Measurements from ENCODE around the gene NCAM1.

NCAM1 gene

DNA sequence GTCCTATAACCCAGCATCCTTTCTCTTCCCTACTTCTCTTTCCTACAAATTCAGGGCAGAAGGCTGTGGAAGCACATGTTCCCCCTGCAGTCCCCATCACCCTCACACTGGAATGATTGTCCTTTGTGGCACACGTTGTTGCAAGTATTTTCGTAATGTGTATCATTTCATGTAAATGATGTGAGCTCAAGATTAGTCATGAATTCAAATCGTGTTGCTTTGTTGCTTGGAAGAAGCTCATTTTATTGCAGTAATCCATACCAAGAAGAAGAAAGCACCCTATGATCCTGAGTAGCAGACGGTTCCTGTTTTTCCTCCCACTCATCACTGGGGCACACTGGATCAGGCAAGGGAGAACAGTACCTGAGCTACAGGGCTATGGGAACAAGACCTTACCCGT is 173.4 kb downstream of the NCAM1 start:
- no peak for DNase-seq

DNA sequence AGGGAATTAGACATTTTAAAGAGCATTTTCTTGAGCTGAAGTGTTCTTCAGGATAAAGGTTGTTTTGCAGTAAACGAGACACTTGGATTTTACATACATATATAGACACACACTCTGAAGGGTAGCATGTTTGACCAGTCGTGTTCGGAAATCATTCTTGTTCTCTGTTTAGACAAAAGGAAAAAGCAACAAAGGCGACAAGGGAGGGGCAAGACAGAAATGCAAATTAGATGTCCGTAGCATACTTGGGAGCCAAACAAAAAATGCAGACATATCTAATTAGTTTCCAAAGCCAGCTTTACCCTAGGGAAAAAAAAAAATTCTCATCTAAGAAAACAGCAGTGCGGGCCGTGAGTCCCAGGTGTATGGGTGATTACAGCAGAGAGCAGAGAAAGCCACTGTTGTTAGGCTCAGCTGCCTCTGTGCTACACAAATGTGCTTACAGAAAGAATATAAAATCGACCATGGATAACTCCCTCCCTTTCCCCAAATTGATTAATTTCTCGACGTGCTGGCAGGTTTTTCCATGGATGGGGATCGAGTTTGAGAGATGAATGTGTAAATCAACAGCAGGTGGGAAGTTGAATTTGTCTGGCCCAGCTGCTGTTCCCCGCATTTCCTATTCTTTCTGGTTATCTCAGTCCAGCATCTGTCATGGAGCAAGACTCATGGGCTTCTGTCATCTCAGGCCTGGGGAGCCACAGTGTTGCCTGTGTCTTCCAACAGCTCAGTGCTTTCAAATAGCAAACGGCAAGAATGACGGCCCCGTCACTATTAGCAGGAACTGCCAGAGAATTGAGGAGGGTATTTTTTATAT is 176.7 kb downstream of the NCAM1 start:
- DNase-seq: no peak

DNA sequence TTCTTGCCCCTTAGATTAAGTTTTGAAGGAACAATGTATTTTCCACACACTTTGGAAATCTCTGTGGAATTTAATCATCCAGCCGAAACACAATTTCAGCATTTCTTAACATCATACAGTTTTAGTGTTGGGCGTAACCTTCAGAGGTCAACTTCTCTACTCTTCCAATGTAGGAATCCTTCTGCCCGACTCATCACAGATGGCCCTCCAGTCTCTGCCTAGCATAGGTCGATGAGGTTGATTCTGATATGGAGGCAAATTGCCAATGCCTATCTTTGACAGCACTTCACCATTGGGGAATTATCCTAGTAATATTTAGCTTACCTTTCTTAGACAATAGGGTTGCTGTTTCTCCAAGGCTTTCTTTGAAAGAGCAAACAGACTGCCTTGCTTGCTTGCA is 177.5 kb downstream of the NCAM1 start:
- no peak for DNase-seq

DNA sequence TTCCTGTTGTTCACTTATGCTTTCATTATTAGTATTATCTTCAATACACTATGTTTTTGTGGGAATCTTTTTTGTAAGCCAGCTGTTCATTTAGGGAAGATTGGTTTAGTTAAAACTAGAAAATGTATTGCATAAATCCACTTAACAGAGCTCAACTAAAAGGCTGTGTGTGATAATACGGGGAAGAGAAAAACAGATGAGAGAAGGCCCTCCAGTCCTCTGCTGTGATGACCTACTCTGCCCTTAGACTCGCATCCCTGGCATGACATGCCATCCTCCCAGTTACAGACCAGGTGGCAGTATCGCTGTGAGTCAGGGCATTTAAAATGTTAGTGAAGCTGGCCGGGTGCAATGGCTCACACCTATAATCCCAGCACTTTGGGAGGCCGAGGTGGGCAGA is 179.8 kb downstream of the NCAM1 start:
- DNase-seq: no peak

DNA sequence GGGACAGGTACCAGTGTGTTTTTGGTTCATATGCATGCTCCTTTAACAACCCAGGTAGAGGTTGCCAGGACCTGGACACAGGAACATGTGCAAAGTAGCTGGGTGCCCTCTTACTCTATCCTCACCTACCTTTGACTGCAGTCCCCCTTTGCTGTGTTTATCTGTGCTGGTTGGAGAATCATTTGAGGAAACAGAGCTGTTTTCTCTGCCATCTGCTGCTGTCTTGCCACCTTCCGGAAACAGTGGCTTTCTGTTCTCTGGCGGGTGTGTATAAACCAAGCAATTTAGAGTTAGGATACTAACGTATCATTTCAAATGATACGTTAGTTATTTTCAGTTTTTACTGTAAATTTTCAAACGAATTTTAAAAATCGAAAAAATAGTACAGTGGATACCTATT is 181.3 kb downstream of the NCAM1 start:
- no peak for DNase-seq

DNA sequence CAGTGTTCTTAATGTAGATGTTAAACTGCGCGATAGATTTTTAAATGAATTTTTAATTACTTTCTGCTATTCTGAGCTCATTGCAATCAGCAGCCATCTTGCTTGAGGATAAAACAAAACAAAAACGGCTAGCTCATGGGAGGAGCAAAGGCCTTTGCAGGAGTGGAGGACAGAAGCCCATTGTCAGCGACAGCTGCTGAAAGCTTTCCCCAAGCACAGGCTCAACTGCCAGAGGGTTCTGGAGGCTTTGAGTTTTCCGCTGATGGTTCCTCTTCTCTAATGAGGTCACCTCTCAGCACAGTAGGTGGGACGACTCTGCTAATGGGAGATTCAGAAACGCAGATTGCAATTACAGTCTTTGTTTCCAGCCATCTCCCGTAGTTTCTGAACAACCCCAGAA is 186.0 kb downstream of the NCAM1 start:
- DNase-seq: peak; percentile 87

DNA sequence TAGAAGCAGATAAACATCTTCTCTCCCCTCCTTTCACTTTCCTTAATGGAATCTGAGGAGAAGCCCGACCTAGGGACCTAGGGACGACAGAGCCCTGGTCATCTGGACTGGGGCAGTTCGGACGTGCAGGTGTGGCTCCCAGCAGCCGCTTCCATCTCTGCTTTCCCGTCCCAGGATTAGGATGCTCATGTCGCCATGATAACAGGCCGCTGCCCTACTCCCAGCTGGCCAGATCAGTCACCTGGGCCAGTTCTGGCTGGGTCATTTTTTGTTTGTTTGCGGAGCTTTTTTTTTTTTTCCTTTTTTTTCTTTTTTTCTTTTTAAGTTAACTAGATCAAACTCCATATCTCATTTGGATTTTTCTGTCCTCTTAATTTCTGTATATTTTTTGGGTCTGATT is 186.9 kb downstream of the NCAM1 start:
- no peak for DNase-seq

DNA sequence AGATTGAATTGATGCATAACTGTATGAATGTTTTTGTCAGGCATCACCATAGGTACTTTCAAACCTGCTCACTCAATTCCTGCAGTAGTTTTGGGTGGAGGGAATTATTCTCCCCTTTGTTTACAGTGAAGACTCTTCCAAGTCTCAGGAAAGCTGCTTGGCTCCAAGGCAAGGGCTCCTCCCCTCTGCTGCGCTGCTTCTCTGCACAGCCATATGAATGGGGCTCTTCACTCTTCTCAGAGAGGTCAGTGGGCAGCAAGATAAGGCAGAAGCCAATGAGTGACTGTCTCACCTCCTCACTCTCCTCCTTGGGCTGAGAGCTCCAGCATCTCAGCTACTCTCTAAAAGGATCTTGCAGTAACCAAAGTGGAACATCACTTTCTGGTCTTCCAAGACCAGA is 187.4 kb downstream of the NCAM1 start:
- DNase-seq: no peak

DNA sequence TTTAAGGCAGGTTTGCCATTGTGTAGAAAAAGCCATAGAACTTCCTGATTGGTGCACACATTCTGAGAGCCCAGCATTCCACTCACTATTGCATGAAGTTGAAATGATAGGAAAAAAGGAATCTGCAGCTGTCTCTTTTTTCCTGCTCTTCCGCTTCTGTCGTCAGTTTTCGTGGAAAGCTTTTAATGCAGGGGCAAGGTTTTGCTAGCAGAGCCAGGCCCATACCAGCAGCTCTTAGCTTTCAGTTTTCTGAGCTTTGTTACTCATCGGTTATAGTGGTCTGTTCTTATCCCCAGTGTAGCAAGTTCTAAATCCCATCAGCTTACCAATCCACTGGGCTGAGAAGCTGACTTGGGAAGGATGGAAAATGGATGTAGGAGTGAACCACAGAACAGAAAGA is 190.3 kb downstream of the NCAM1 start:
- DNase-seq: no peak

DNA sequence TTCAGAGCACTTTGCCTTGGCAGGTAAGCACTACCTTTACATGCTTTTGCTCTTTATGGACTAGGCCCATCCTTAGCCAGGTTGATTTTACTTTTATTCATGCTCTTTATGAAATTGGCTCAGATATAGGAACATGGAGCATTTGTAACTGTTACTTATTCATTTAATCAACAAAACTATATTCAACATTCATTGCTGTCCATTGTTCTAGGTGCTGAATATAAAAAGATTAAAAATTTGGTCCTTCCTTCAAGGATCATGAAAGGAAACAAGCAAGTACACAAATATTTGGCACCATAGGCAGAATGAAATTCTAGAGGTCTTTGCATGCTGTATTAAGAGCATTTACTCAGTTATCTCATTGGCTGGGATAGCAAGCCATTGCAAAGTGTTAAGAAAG is 191.3 kb downstream of the NCAM1 start:
- no peak for DNase-seq

DNA sequence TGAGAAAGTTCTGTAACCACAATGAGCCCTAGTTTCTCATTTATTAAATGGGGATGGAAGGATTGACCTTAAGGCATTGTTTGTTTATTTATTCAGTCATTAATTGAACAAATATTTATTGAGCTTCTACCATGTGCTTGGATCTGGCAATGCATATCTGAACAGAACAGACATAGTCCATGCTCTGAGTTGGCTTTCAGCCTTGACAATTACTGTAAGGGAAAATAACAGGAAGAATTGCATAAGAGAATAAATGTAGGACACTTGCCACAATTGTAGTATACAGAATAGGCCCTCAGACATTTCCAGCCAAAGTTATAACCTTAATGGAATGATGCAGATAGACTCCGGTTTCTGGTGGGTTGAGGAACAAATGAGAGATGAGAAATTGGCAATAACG is 192.6 kb downstream of the NCAM1 start:
- DNase-seq: no peak

DNA sequence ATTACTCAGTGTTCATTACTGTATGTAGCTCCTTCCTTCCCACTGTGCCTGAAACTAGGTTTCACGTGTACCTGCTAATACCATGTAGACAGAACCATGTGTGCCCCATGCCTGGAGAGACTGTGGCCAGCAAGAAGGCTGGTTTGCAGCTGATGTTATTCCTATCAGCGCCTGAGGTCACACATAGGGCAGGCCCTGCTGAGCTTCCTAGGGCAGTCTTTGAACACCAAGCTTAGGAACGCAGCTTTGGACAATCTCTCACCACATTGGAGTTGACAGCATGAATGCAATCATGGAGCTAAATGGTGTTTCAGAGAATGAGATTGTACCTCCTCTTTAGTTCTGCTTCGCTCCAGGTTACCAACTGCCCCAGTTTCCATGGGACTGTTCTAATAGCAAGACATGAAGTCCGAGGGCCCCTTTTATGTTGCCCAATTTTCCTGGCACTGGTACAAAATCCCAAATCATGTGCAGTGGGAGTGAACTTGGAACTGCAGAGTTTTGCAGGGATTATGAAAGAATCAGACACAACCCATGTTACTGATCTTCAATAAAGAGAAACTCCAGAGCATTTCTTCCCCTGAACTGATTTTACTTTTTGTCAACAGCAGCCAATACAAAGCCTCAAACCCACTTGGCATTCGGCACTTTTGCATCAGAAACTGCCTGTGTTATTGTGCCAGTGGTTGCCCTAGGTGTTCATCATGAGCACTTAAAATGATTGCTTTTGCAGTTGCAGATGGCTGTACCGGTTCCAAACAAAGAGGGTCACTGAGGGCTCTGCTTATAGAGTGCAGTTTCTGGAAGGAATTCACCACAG is 199.0 kb downstream of the NCAM1 start:
- DNase-seq: no peak

DNA sequence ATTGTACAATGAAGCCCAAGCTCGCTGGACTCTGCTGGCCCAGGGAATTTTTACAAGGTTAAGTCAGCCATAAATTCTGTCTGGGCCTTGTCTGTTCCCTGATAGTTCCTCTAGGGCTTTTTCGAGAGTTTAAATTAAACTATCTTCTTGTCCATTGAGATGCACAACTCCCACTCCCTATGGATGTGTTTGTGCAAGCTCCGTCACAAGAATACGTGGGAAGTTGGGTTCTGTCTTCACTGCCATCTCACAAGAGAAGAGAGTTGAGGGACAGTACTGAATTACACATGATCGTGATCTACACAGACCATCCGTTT is 199.5 kb downstream of the NCAM1 start:
- DNase-seq: no peak

DNA sequence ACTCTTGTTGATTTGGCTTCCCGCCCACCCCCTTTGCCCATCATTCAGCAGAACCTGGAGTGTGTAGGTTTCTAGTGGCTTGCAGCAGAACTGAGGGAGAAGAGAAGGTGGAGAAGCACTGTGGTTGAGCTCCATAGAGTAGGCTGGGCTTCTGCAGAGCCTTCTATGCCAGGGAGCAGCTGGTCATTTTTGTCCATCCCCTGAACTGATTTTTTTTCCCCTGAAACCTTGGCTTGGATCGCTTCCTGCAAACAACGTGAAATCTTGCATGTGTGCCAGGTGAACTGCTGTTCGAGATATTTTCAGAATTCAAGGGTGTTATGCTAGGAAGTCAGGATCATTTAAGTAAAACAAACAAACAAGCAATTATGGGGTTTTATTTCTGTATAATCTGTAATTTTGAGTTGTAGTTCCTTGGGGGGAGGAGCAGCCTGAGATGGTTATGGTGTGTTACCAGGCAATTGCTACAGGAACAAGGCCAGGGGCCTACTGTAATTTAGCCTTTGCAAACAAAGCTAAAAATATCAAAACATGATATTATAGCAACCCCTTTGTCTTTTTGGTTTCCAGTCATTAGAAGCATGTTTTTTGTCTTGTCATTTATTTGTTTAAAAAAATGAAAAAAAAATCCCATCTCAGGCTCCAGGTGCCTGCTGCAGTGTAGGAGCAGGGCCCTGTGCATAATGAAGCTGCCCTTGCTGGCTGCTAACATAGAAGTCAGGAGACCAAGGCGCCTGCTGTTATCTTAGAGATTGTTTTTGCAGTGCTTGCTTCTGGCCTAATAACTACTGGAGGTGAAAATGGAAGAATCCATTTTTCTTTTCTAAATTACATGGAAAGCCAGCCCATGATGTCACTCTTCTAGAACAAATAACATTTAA is 200.7 kb downstream of the NCAM1 start:
- no peak for DNase-seq

DNA sequence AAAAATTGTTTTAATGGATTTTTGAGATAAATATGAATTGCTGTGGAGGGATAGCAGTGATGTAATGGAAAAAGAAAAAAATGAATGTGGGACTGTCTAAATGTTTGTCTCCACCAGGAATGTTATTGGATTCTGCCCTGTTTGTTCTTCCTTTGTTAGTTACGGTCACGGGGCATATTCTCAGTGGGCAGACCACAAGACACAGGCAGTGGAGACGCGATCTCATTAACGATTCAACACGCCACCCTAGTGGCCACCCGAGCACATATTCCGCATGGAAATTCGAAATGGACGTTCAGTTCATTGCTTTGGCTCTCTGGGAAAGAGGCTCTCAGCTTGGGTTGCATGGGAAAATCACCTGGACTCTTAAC is 201.4 kb downstream of the NCAM1 start:
- no peak for DNase-seq

DNA sequence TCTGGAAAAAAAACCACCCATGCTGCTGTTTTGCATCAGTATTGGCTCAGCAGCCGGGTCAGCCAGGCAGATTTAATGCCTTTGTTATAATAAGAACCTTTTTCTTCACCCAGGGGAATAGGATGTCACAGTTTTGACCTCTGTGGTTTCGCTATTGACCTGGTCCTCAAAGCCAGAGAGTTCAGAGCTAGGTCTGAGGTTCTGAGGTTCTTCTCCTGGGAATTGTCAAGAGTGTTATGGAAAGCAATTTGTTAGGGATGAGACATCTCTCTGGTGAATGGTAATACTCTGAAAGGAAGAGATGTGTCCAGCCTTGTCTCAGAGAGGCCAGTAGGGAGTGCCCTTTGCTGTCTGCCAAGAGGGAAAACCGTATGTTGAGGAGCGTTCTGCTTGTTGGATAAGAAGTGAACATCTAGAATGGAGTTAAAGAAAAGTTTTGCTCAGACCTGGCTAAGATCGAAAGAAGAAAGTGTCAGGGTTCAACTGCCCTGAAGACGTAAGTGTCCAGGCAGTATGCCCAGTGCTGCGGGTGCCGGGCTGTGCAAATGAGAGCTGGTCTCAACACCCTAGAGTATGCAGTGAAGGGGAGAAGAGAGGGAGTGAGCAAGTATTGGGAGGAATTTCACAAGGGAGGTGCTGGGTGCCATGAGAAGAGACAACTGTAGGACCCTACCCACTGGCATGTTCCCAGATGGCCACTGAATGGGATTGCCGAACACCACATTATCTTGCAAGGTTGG is 202.2 kb downstream of the NCAM1 start:
- DNase-seq: no peak

DNA sequence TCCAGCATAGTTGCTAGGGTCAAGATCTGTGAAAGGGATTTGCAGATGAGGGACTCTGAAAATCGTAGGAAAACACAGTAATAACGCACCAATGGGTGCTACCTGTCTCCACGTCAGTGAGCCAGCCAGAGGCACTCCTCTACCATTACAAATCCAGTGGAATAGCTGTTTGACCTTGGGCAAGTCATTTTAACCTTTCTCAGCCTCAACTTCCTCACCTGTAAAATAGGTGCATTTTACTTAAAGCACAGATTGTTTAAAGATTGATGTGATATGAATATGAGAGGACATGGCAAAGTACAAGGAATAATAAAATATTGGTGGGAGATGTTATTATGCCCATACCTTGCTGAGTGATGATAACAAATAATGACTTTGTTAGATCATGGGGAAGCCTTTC is 205.1 kb downstream of the NCAM1 start:
- DNase-seq: no peak

DNA sequence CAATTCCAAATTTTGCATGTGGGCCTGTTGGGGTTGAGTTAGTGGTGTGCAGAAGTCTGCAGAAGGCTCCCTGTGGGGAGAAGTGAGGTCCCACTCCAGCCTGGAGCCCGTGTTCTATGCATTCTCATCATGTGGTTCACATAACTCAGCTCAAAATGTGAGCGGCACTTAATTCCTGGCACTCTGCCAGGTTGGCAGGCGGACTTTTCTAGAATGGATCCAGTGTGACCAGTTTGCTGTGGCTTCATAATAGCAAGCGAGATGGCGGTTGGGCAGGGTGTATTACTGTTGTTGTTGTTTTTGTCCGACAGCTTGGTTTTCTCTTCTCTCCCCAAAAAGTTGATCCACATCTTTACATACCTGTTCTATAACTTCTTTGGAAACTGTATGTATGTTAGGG is 206.4 kb downstream of the NCAM1 start:
- DNase-seq: no peak

DNA sequence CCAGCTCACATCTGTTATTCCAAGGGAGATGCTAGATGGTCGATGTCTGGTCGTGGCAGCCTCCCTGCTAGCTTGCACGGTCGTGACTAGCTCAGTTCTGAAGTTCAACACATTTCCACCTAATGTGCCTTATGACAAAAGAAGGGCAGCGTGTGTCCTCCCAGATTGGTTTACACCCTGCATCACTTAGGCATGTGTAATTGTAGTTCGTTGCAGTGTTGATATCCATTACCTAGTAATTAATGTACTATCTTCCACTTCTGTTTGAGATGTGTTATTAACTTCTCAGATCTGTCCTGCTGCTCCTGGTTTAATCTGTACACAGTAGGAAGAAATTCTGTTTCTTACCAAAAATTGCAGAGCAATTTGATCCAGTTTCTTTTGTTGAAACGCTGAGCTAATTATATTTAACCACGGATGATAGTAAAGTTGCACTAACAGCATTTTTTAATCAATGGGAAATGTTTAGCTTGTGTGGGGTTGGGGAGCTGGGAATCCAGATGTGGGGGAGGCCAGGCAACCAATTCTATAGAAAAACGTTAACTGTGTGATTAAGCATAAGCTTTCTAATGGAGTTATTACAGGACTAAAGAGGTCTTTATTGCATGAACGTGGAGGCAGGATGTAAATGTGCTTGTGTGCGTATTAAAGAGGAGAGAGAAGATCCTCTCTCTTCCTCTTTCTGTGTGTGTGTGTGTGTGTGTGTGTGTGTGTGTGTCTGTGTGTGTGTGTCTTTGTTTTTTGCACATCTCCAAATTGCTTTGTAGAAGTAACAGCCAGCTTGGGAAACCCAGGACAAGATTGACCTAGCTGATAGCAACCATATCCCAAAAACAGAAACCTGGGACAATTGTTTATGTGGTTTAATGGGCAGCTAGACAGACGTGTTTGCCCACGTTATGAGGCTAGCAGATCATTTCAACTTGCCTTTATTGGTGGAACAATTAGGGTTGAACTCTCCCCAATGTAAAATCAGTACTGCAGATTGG is 207.4 kb downstream of the NCAM1 start:
- DNase-seq: no peak

DNA sequence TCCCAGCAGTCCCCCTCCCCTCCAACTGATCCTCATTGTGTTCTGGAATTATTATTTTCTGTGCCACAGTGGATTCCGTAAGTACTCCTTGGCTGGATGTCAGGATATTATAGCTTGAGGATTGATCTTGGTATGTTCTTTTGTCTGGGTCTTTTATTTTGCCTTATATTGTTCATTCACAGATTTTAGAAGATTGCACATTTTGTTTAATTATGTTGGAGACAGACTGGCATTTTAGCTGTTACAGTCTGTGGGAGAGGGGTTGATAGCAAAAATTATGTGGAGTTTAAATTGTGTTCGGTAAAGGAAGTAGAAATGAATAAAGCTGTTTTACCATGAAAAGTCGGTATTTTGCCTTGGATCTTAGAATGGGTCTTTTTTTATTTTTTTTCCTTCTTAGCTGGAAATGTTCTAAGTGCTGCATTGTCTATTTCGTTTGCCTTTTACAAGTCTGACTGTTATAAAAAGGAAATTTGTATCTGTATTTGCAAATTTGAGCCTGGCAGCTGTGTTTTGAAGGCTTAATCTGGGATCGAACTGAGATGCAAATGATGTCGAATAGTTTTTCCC is 211.2 kb downstream of the NCAM1 start:
- no peak for DNase-seq

DNA sequence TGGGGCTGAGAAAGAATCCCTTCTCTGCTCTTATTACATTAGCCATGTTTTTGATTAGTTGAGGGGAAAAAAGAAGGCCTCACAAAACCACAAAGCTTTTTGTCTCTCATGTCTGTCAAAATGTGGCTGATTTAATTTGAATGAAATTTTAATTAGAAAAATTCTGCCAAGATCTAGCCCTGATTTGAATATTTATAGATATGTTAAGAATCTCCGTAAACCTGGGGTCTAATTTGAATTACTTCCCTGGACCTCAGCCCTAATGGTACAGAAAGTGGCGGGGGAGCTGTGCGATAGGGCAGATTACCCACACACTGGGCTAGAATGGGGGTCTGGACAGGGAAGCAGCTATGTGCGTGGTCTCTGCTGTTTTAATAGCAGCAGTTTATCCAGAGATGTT is 211.9 kb downstream of the NCAM1 start:
- DNase-seq: no peak

Data from islet precursor cell (in vitro differentiated cells).